GM23338 (cell line): ENCODE data around the gene ADGRB2. TPM values are rescaled to one million over a fixed set of nuclear protein-coding genes. Genes with fewer than 3 reads are reported as not detected.

Experiments used
- ATAC-seq: fragments of 200-7000 bp; cut with Tn5 transposase; 3 replicates; pipeline ENCODE4 v1.9.1; 2020
- DNase-seq: peaks from one replicate; pipeline ENCODE4 v3.0.0-alpha.2; 2015; ENCODE audit warnings: low spot score
- H2AFZ ChIP-seq: fragments of 200-600 bp; sonication (generic); 2 replicates; pipeline ENCODE4 v1.8.0; 2016; ENCODE audit warnings: antibody characterized with exemption, mild to moderate bottlenecking, moderate library complexity
- H3F3A ChIP-seq: fragments of 200-600 bp; sonication (generic); replicated peaks from 2 replicates; pipeline ENCODE4 v1.8.0; 2017; ENCODE audit warnings: antibody characterized with exemption, mixed run types, low read depth
- H3K27ac ChIP-seq: fragments of 200-600 bp; sonication (generic); 2 replicates; pipeline ENCODE4 v1.6.1; 2016; ENCODE audit warnings: low read depth
- H3K27me3 ChIP-seq: fragments of 200-600 bp; sonication (generic); 2 replicates; pipeline ENCODE4 v1.8.0; 2016; ENCODE audit warnings: mild to moderate bottlenecking, mixed run types, moderate library complexity; ENCODE audit not compliant: insufficient read depth
- H3K36me3 ChIP-seq: fragments of 200-600 bp; sonication (generic); 2 replicates; pipeline ENCODE4 v1.8.0; 2016; ENCODE audit warnings: mild to moderate bottlenecking; ENCODE audit not compliant: insufficient read depth
- H3K4me1 ChIP-seq: fragments of 200-600 bp; sonication (generic); 2 replicates; pipeline ENCODE4 v1.8.0; 2016; ENCODE audit warnings: mild to moderate bottlenecking, moderate library complexity; ENCODE audit not compliant: insufficient read depth
- H3K4me2 ChIP-seq: fragments of 200-600 bp; sonication (generic); 2 replicates; pipeline ENCODE4 v1.7.1; 2017; ENCODE audit warnings: mixed run types
- H3K4me3 ChIP-seq: fragments of 200-600 bp; sonication (generic); 2 replicates; pipeline ENCODE4 v1.6.1; 2016; ENCODE audit warnings: mixed run types
- H3K79me2 ChIP-seq: fragments of 200-600 bp; sonication (generic); replicated peaks from 2 replicates; pipeline ENCODE4 v1.8.0; 2017; ENCODE audit warnings: mild to moderate bottlenecking; ENCODE audit not compliant: insufficient read depth
- H3K9me2 ChIP-seq: fragments of 200-600 bp; sonication (generic); 2 replicates; pipeline ENCODE4 v1.8.0; 2017; ENCODE audit not compliant: insufficient read depth
- H4K20me1 ChIP-seq: fragments of 200-600 bp; sonication (generic); replicated peaks from 2 replicates; pipeline ENCODE4 v1.8.0; 2017; ENCODE audit warnings: mild to moderate bottlenecking; ENCODE audit not compliant: insufficient read depth
- H3K27ac Mint-ChIP-seq: 2 replicates; pipeline ENCODE4 v1.8.0; 2020; ENCODE audit warnings: inconsistent platforms, mild to moderate bottlenecking, moderate library complexity, mixed read lengths
- H3K27me3 Mint-ChIP-seq: 3 replicates; pipeline ENCODE4 v1.8.0; 2022; ENCODE audit warnings: low read depth, mild to moderate bottlenecking, moderate library complexity, mixed read lengths, inconsistent platforms; ENCODE audit not compliant: insufficient read depth, poor library complexity
- H3K36me3 Mint-ChIP-seq: 3 replicates; pipeline ENCODE4 v1.8.0; 2021; ENCODE audit warnings: low read depth, mild to moderate bottlenecking, inconsistent platforms, moderate library complexity, mixed read lengths
- H3K4me1 Mint-ChIP-seq: 3 replicates; pipeline ENCODE4 v1.8.0; 2020; ENCODE audit warnings: mild to moderate bottlenecking, inconsistent platforms, mixed read lengths
- H3K4me3 Mint-ChIP-seq: 3 replicates; pipeline ENCODE4 v1.8.0; 2021; ENCODE audit warnings: moderate library complexity, mild to moderate bottlenecking, inconsistent platforms, mixed read lengths
- H3K9me3 Mint-ChIP-seq: 3 replicates; pipeline ENCODE4 v1.8.0; 2020; ENCODE audit warnings: moderate library complexity, mild to moderate bottlenecking, inconsistent platforms, mixed read lengths
- CREB1 ChIP-seq: fragments of 250-450 bp; sonication (Bioruptor Pico); IDR thresholded peaks from 2 replicates; pipeline ENCODE4 v1.5.0; 2020; ENCODE audit warnings: low read depth, mild to moderate bottlenecking, moderate library complexity
- CTCF ChIP-seq, 2 experiments: fragments of 200-600 bp in 1 of 2; sonication (generic) in 1 of 2; conservative IDR thresholded peaks; 2 replicates each; pipeline versions ENCODE4 v1.5.1 to v1.6.1; 2016 to 2017; ENCODE audit warnings: antibody characterized with exemption in 2 of 2, low read depth in 2 of 2, mild to moderate bottlenecking in 2 of 2, moderate library complexity in 1 of 2
- EZH2phosphoT487 ChIP-seq: fragments of 200-600 bp; sonication (generic); IDR thresholded peaks from one replicate; pipeline ENCODE4 v1.8.1; 2018; ENCODE audit warnings: antibody characterized with exemption; ENCODE audit not compliant: unreplicated experiment
- JUNB ChIP-seq: IDR thresholded peaks from one replicate; pipeline ENCODE4 v1.6.1; 2016; ENCODE audit warnings: antibody characterized with exemption; ENCODE audit not compliant: unreplicated experiment
- NANOG ChIP-seq: IDR thresholded peaks from 2 replicates; pipeline ENCODE4 v1.6.1; 2016; ENCODE audit warnings: antibody characterized with exemption, borderline replicate concordance
- POLR2AphosphoS5 ChIP-seq: IDR thresholded peaks from 2 replicates; pipeline ENCODE4 v1.6.1; 2016; ENCODE audit warnings: antibody characterized with exemption, low read depth
- STAT1 ChIP-seq: IDR thresholded peaks from one replicate; pipeline ENCODE4 v1.6.1; 2016; ENCODE audit warnings: antibody characterized with exemption; ENCODE audit not compliant: unreplicated experiment
- ZNF114 ChIP-seq: fragments of 250-450 bp; sonication (Bioruptor Pico); IDR thresholded peaks from 2 replicates; pipeline ENCODE4 v1.5.0; 2020; ENCODE audit warnings: mild to moderate bottlenecking, moderate library complexity
- ZNF331 ChIP-seq: fragments of 250-450 bp; sonication (Bioruptor Pico); IDR thresholded peaks from 2 replicates; pipeline ENCODE4 v1.5.0; 2020; ENCODE audit warnings: low read depth, mild to moderate bottlenecking, moderate library complexity
- polyA plus RNA-seq: library from polyadenylated mRNA; unstranded; fragments of >200 nt; fragmentation: Nextera tagmentation; extraction: Ambion mirVana; gene quantifications from 2 replicates; pipeline ENCODE4 v1.2.1, GENCODE V29; 2016
- total RNA-seq: library from RNA; depleted of rRNA; stranded (reverse); fragments of >200 nt; shearing (Covaris generic); gene quantifications from 2 replicates; pipeline ENCODE4 v1.2.3, GENCODE V29; 2014
- TF ChIP-seq, protein P1 (sequence below): IDR thresholded peaks from 2 replicates; pipeline ENCODE4 v1.6.1; 2016; ENCODE audit warnings: antibody characterized with exemption

Gene ADGRB2
- total and polyA plus RNA-seq, 2 experiments from 2014 or later, result 8.0 to 27.8 TPM

GRCh38 chr1:31811605-31812004 is 47.5 kb upstream of the ADGRB2 start:
- Histone ChIP-seq H3K4me1 (no peaks in the 10 kb centered on the region), H3K79me2 (no peaks in the 10 kb centered on the region), H3F3A (no peaks in the 10 kb centered on the region), H3K4me3 (no peak overlapping the region), H3K9me2 (no peaks in the 10 kb centered on the region), H2AFZ (no peak overlapping the region), H3K27me3 (no peaks in the 10 kb centered on the region), H3K4me2 (no peak overlapping the region), H4K20me1 (no peaks in the 10 kb centered on the region), H3K27ac (no peak overlapping the region), H3K36me3 (no peaks in the 10 kb centered on the region)
- Mint-ChIP-seq H3K4me1 (peaks cover 7% of the 10 kb centered on the region), H3K27ac (no peak overlapping the region), H3K27me3 (peaks cover 10% of the 10 kb centered on the region), H3K4me3 (no peak overlapping the region), H3K36me3 (no peaks in the 10 kb centered on the region), H3K9me3 (peaks cover 4% of the 10 kb centered on the region; the same call in 2 of the 3 replicates)
- peak; percentile 25 for ATAC-seq
- TF ChIP-seq, protein P1, sequence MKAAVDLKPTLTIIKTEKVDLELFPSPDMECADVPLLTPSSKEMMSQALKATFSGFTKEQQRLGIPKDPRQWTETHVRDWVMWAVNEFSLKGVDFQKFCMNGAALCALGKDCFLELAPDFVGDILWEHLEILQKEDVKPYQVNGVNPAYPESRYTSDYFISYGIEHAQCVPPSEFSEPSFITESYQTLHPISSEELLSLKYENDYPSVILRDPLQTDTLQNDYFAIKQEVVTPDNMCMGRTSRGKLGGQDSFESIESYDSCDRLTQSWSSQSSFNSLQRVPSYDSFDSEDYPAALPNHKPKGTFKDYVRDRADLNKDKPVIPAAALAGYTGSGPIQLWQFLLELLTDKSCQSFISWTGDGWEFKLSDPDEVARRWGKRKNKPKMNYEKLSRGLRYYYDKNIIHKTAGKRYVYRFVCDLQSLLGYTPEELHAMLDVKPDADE, result no peak
- TF ChIP-seq CREB1 (no peak), JUNB (no peak), ZNF331 (no peak), POLR2AphosphoS5 (no peak), NANOG (no peak), STAT1 (no peak)
- DNase-seq, result peak; percentile 91

GRCh38 chr1:31809698-31810097 is 45.6 kb upstream of the ADGRB2 start:
- H3K4me3 Mint-ChIP-seq, result no peak overlapping the region
- Histone ChIP-seq H3K4me2 (no peak overlapping the region), H4K20me1 (no peaks in the 10 kb centered on the region), H3F3A (no peaks in the 10 kb centered on the region), H2AFZ (no peak overlapping the region), H3K9me2 (no peaks in the 10 kb centered on the region), H3K36me3 (no peaks in the 10 kb centered on the region), H3K4me1 (no peaks in the 10 kb centered on the region), H3K4me3 (no peak overlapping the region), H3K79me2 (no peaks in the 10 kb centered on the region), H3K27ac (no peak overlapping the region), H3K27me3 (no peaks in the 10 kb centered on the region)
- no peak overlapping the region for H3K27ac Mint-ChIP-seq
- ATAC-seq (peak; percentile 57), DNase-seq (no peak)
- H3K36me3 Mint-ChIP-seq, result no peaks in the 10 kb centered on the region
- peaks cover 4% of the 10 kb centered on the region for H3K27me3 Mint-ChIP-seq
- TF ChIP-seq EZH2phosphoT487 (no peak), ZNF114 (CRISPR knock-in tag) (no peak), ZNF331 (no peak), POLR2AphosphoS5 (no peak), CTCF (conservative IDR thresholded peaks at IDR 0.05; ENCODE audit: low read depth in 2 of 2) (no peak), CREB1 (no peak)
- H3K9me3 Mint-ChIP-seq, result peaks cover 4% of the 10 kb centered on the region; the same call in 2 of the 3 replicates
- peaks cover 3% of the 10 kb centered on the region for H3K4me1 Mint-ChIP-seq
